Pancreas (tissue), 10 donors: ENCODE data around the gene TGM3. TPM values are rescaled to one million over a fixed set of nuclear protein-coding genes. Genes with fewer than 3 reads are reported as not detected.
A peak's percentile ranks its signal among the peaks of the same experiment; 100 is the strongest.

Source experiments
- ATAC-seq, 4 donors: fragments of 200-7000 bp; cut with Tn5 transposase; one replicate each; pipeline versions ENCODE4 v1.8.0 to v1.9.1; 2020; ENCODE audit warnings: mild to moderate bottlenecking in 4 of 4, moderate library complexity in 4 of 4
- DNase-seq, 6 donors: peaks; one replicate each; pipeline ENCODE4 v3.0.0-alpha.2; 2020
- FAIRE-seq: peaks from 2 replicates; lab custom pipeline; 2012; peaks lifted over from hg19 to GRCh38; lab: Jason Lieb, UNC
- H3K27ac ChIP-seq, 4 donors: fragments of 200-600 bp; sonication (generic); 1 replicate in 3 of 4; 2 replicates in 1 of 4; pipeline versions ENCODE4 v1.5.0 to v1.8.0; 2020
- H3K27me3 ChIP-seq, 4 donors: fragments of 200-600 bp; one replicate each; pipeline ENCODE4 v1.8.0; 2021
- H3K36me3 ChIP-seq, 3 donors: fragments of 200-600 bp; sonication (generic) in 1 of 3; one replicate each; pipeline versions ENCODE4 v1.5.0 to v1.8.0; 2020 to 2021
- H3K4me1 ChIP-seq, 3 donors: fragments of 200-600 bp; one replicate each; pipeline ENCODE4 v1.8.0; 2021
- H3K4me3 ChIP-seq, 4 donors: fragments of 200-600 bp; sonication (generic) in 2 of 4; one replicate each; pipeline versions ENCODE4 v1.5.0 to v1.8.0; 2020 to 2021
- H3K9me3 ChIP-seq, 4 donors: fragments of 200-600 bp; one replicate each; pipeline ENCODE4 v1.8.0; 2021
- WGBS, 2 donors: extraction: QIAGEN DNeasy Blood & Tissue Kit; methylation state at CpG; one replicate each; pipeline ENCODE4 v1.1.7; 2013; 5-methylcytosine and 5-hydroxymethylcytosine counted together
- intact Hi-C, 3 donors: fragments of 100-400 bp; cut with DNase I; formaldehyde crosslinking; loops; one replicate each; pipeline versions ENCODE4 v1.11.1 to v1.14.2; 2022
- polyA plus RNA-seq, 2 donors: library from polyadenylated mRNA; stranded (reverse); fragments of 200-250 nt; gene quantifications; one replicate each; pipeline ENCODE4 v1.2.3, GENCODE V29; 2013
- total RNA-seq, 6 donors: library from RNA; stranded (reverse); fragmentation: NEBNext Ultra II Directional in 4 of 6; extraction: Animal tissue kit (Norgen Biotek cat#: 25700) in 4 of 6; gene quantifications; one replicate each; pipeline versions ENCODE4 v1.2.1 to v1.2.4, GENCODE V29; 2021 to 2023
- TF ChIP-seq, protein P1 (sequence below), 4 donors: fragments of 200-600 bp; sonication (generic) in 3 of 4; IDR thresholded peaks; one replicate each; pipeline versions ENCODE4 v1.5.0 to v1.8.0; 2021; ENCODE audit warnings: antibody characterized with exemption in 4 of 4
- donor health status: healthy with polysubstance abuse.
- donor health status: DM: no; HTN: no; CAD: no; lungs with moderate emphysema.
- donor health status: DM: no; HTN: no; CAD: no.
- donor health status: control.
- donor health status: control.
- donor health status: Bipolar disorder and iron deficiency.
- donor health status: DM: yes; HTN: yes; CAD: no.
- donor health status: DM: no; HTN: no; CAD: no.
- donor health status: DM: no; HTN: no; CAD: no.
- donor health status: DM: yes; HTN: yes; CAD: no.

The TGM3 gene
- total and polyA plus RNA-seq, 8 donors, result 0.06 to 0.40 (median 0.31) TPM; not detected in 3

- Histone ChIP-seq H3K9me3 (no peaks in the 10 kb centered on the region), H3K4me1 (no peaks in the 10 kb centered on the region), H3K27ac (no peak overlapping the region), H3K4me3 (no peak overlapping the region), H3K36me3 (no peaks in the 10 kb centered on the region), H3K27me3 (no peaks in the 10 kb centered on the region)
- DNase-seq, result no peak
- TF ChIP-seq, protein P1, sequence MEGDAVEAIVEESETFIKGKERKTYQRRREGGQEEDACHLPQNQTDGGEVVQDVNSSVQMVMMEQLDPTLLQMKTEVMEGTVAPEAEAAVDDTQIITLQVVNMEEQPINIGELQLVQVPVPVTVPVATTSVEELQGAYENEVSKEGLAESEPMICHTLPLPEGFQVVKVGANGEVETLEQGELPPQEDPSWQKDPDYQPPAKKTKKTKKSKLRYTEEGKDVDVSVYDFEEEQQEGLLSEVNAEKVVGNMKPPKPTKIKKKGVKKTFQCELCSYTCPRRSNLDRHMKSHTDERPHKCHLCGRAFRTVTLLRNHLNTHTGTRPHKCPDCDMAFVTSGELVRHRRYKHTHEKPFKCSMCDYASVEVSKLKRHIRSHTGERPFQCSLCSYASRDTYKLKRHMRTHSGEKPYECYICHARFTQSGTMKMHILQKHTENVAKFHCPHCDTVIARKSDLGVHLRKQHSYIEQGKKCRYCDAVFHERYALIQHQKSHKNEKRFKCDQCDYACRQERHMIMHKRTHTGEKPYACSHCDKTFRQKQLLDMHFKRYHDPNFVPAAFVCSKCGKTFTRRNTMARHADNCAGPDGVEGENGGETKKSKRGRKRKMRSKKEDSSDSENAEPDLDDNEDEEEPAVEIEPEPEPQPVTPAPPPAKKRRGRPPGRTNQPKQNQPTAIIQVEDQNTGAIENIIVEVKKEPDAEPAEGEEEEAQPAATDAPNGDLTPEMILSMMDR (IDR thresholded peaks at IDR 0.05), result peak in 1 of 4 donors; percentile 10
- ATAC-seq, result peak in 3 of 4 donors; percentile 46 to 70 (median 60)
- intact Hi-C loops, result no loop called here
- WGBS, 2 donors, result 15 to 19% methylated on average over 1 of the region's 1 CpG
- FAIRE-seq, result no peak
Measured at GRCh38 chr20:2276015-2276414, 19.8 kb upstream of the TGM3 start.

GRCh38 chr20:2279253-2279779, 16.5 kb upstream of the TGM3 start:
- no peak overlapping the region for H3K4me3 ChIP-seq
- intact Hi-C loops, result no loop called here
- no peaks in the 10 kb centered on the region for H3K9me3 ChIP-seq
- no peaks in the 10 kb centered on the region for H3K27me3 ChIP-seq
- WGBS, 2 donors, result 54 to 80% methylated on average over 5 of the region's 5 CpGs
- no peak overlapping the region for H3K27ac ChIP-seq
- TF ChIP-seq, protein P1 (IDR thresholded peaks at IDR 0.05), result no peak
- DNase-seq (no peak), ATAC-seq (no peak), FAIRE-seq (no peak)
- no peaks in the 10 kb centered on the region for H3K4me1 ChIP-seq
- H3K36me3 ChIP-seq, result no peaks in the 10 kb centered on the region

DNA sequence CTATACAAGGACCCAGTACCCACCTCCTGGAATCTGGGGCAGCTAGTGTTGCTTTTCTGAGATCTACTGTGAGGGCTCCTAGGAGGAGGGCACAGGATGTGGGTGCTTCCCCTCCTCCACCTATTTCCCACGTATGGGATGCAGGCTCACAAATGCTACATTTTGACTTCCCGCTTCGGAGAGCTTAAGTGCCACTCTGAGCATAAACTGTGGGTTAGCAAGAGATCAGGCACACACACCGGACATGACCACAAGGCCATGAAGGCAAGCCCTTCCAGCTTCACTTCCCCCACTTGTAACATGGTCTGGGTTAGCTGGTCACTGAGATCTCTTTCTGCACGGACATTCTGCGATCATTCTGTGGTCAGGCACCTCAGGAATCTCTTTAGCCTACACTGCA, 15.7 kb upstream of the TGM3 start:
- Histone ChIP-seq H3K27me3 (no peaks in the 10 kb centered on the region), H3K27ac (no peak overlapping the region), H3K36me3 (no peaks in the 10 kb centered on the region), H3K4me1 (no peaks in the 10 kb centered on the region), H3K9me3 (no peaks in the 10 kb centered on the region), H3K4me3 (no peak overlapping the region)
- ATAC-seq (peak in 1 of 4 donors; percentile 64), FAIRE-seq (no peak), DNase-seq (no peak)
- TF ChIP-seq, protein P1 (IDR thresholded peaks at IDR 0.05), result no peak
- intact Hi-C loops, result no loop called here
- WGBS, 2 donors, result 84 to 89% methylated on average over 6 of the region's 6 CpGs

GRCh38 chr20:2281563-2281962, 14.2 kb upstream of the TGM3 start:
- intact Hi-C loops, result no loop called here
- Histone ChIP-seq H3K9me3 (no peaks in the 10 kb centered on the region), H3K27me3 (no peaks in the 10 kb centered on the region), H3K27ac (no peak overlapping the region), H3K4me3 (no peak overlapping the region), H3K36me3 (no peaks in the 10 kb centered on the region), H3K4me1 (no peaks in the 10 kb centered on the region)
- TF ChIP-seq, protein P1 (IDR thresholded peaks at IDR 0.05), result no peak
- DNase-seq (no peak), FAIRE-seq (no peak), ATAC-seq (no peak)
- WGBS, 2 donors, result 87 to 88% methylated on average over 3 of the region's 3 CpGs

GRCh38 chr20:2282181-2282580, 13.6 kb upstream of the TGM3 start:
- no peaks in the 10 kb centered on the region for H3K4me1 ChIP-seq
- no peaks in the 10 kb centered on the region for H3K9me3 ChIP-seq
- ATAC-seq (no peak), FAIRE-seq (no peak), DNase-seq (no peak)
- no peaks in the 10 kb centered on the region for H3K36me3 ChIP-seq
- WGBS, 2 donors, result 85 to 88% methylated on average over 4 to 5 of the region's 5 CpGs
- TF ChIP-seq, protein P1 (IDR thresholded peaks at IDR 0.05), result no peak
- H3K27ac ChIP-seq, result no peak overlapping the region
- H3K27me3 ChIP-seq, result no peaks in the 10 kb centered on the region
- H3K4me3 ChIP-seq, result no peak overlapping the region
- intact Hi-C loops, result no loop called here
